ENCODE data around the gene SIGLEC12. TPM values are rescaled to one million over a fixed set of nuclear protein-coding genes. Genes with fewer than 3 reads are reported as not detected.
A peak's percentile ranks its signal among the peaks of the same experiment; 100 is the strongest.

Gene SIGLEC12
- total RNA-seq, 1 experiment from 2014 or later: not detected

DNA sequence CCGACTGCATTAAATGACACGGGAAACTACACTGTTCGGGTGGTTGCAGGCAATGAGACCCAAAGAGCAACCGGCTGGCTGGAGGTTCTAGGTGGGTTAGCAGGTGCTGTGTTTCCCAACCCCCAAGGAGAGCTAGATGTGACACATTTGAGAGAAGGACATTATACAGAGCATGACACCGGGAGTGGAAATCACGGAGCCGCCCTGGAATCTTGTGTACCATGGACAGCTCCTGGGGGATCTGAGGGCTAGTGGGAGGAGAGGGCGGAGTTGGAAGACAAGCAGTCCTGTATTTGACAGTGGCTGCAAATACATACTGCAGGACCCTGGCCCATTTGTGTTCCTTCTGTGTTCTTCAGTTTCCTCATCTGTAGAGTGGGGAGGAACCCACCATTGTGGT lies 21.0 kb downstream of the SIGLEC12 start:
- H3K4me1 ChIP-seq (ENCODE audit: control insufficient read depth, insufficient read depth, low read length): no peaks in the 10 kb centered on the region
- H3K4me3 ChIP-seq (ENCODE audit: low read depth in 2 of 2, low read length in 2 of 2): no peak overlapping the region
- no peaks in the 10 kb centered on the region for H3K9me3 ChIP-seq (ENCODE audit: control insufficient read depth, insufficient read depth, low read depth, low read length)
- DNase-seq (ENCODE audit: low read depth, low spot score) (no peak), ATAC-seq (no peak)
- BruUV-seq (replicated peaks): no TSS peak
- TF ChIP-seq TCF7L2 (IDR thresholded peaks at IDR 0.05; ENCODE audit: low read depth, low read length): no peak
- TF ChIP-seq POLR2AphosphoS5 (IDR thresholded peaks at IDR 0.05; ENCODE audit: low read depth, low read length): no peak
- TF ChIP-seq, protein P1, sequence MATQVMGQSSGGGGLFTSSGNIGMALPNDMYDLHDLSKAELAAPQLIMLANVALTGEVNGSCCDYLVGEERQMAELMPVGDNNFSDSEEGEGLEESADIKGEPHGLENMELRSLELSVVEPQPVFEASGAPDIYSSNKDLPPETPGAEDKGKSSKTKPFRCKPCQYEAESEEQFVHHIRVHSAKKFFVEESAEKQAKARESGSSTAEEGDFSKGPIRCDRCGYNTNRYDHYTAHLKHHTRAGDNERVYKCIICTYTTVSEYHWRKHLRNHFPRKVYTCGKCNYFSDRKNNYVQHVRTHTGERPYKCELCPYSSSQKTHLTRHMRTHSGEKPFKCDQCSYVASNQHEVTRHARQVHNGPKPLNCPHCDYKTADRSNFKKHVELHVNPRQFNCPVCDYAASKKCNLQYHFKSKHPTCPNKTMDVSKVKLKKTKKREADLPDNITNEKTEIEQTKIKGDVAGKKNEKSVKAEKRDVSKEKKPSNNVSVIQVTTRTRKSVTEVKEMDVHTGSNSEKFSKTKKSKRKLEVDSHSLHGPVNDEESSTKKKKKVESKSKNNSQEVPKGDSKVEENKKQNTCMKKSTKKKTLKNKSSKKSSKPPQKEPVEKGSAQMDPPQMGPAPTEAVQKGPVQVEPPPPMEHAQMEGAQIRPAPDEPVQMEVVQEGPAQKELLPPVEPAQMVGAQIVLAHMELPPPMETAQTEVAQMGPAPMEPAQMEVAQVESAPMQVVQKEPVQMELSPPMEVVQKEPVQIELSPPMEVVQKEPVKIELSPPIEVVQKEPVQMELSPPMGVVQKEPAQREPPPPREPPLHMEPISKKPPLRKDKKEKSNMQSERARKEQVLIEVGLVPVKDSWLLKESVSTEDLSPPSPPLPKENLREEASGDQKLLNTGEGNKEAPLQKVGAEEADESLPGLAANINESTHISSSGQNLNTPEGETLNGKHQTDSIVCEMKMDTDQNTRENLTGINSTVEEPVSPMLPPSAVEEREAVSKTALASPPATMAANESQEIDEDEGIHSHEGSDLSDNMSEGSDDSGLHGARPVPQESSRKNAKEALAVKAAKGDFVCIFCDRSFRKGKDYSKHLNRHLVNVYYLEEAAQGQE (IDR thresholded peaks at IDR 0.05; ENCODE audit: insufficient read depth in 1 of 2, low read depth in 2 of 2, low read length in 1 of 2): peak; percentile 85 to 86
- TF ChIP-seq SIN3A (IDR thresholded peaks at IDR 0.05; ENCODE audit: borderline replicate concordance, insufficient read depth, low read depth, low read length): no peak
- in situ Hi-C loops (cut with HindIII; ENCODE audit: low pct_unique_long_range_greater_than_20kb, low sequenced_read_pairs): no loop called here
- ChIA-PET POLR2A (no interaction called here), CTCF (interaction anchor here (1.1 kb wide), 1 partner anchor 174 kb away, joined by 3 read pairs; no protein-coding TSS in a partner anchor)
- H3K27ac ChIP-seq (ENCODE audit: low read length): no peak overlapping the region
- no peaks in the 10 kb centered on the region for H3K27me3 ChIP-seq (ENCODE audit: control insufficient read depth, insufficient read depth, low read length)
- no peaks in the 10 kb centered on the region for H3K36me3 ChIP-seq (ENCODE audit: control insufficient read depth, insufficient read depth, low read length)
- intact Hi-C loops (cut with micrococcal nuclease; ENCODE audit: unreplicated experiment): no loop called here

DNA sequence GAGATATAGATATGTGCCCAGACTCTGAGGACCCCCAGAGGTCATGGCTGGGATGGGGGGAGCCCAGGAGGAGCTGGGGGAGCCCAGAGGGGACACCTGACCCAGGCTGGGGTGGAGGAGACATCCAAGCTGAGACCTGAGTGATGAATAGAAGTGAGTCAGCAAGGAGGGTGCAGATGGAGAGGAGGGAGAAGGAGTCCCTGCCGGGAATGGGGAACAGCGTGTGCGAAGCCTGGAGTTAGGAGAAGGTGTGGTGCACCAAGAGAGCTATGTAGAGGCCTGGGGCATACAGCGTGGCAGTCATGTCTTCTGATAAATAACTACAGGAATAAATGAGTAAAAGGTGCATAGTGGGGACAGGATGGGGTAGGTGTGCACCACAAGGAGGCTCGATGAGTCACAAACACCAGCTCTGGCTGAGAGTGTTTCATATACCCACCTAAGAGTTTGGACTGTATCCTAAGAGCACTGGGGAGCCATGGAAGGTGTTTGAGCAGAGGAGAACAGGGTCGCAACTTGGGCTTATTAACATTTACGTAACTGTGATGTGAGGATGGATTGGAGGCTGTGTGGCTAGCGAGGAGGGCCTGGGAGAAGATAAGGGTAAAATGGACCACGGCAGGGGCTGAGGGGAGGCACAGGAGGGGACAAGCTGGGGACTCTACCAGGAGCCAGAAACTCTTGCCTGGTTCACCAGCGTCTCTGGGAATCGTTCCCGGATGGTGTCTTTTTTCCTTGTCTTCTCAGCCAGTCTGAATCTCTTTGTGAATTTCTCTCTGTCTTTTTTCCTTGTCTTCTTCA lies 21.9 kb downstream of the SIGLEC12 start:
- CTCF ChIA-PET: no interaction called here
- no peak for TF ChIP-seq TCF7L2 (IDR thresholded peaks at IDR 0.05; ENCODE audit: low read depth, low read length)
- no peak for TF ChIP-seq POLR2AphosphoS5 (IDR thresholded peaks at IDR 0.05; ENCODE audit: low read depth, low read length)
- TF ChIP-seq, protein P2, sequence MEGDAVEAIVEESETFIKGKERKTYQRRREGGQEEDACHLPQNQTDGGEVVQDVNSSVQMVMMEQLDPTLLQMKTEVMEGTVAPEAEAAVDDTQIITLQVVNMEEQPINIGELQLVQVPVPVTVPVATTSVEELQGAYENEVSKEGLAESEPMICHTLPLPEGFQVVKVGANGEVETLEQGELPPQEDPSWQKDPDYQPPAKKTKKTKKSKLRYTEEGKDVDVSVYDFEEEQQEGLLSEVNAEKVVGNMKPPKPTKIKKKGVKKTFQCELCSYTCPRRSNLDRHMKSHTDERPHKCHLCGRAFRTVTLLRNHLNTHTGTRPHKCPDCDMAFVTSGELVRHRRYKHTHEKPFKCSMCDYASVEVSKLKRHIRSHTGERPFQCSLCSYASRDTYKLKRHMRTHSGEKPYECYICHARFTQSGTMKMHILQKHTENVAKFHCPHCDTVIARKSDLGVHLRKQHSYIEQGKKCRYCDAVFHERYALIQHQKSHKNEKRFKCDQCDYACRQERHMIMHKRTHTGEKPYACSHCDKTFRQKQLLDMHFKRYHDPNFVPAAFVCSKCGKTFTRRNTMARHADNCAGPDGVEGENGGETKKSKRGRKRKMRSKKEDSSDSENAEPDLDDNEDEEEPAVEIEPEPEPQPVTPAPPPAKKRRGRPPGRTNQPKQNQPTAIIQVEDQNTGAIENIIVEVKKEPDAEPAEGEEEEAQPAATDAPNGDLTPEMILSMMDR (IDR thresholded peaks at IDR 0.05): no peak
- no peak for TF ChIP-seq SIN3A (IDR thresholded peaks at IDR 0.05; ENCODE audit: borderline replicate concordance, insufficient read depth, low read depth, low read length)
- TF ChIP-seq, protein P1 (IDR thresholded peaks at IDR 0.05; ENCODE audit: insufficient read depth in 1 of 2, low read depth in 2 of 2, low read length in 1 of 2): no peak
- no TSS peak for BruUV-seq (replicated peaks)
- no peak for DNase-seq (ENCODE audit: low read depth, low spot score)
- in situ Hi-C loops (cut with HindIII; ENCODE audit: low pct_unique_long_range_greater_than_20kb, low sequenced_read_pairs): no loop called here
- Histone ChIP-seq H3K4me3 (ENCODE audit: low read depth in 2 of 2, low read length in 2 of 2) (no peak overlapping the region), H3K9me3 (ENCODE audit: control insufficient read depth, insufficient read depth, low read depth, low read length) (no peaks in the 10 kb centered on the region), H3K27me3 (ENCODE audit: control insufficient read depth, insufficient read depth, low read length) (no peaks in the 10 kb centered on the region), H3K27ac (ENCODE audit: low read length) (no peak overlapping the region), H3K36me3 (ENCODE audit: control insufficient read depth, insufficient read depth, low read length) (no peaks in the 10 kb centered on the region), H3K4me1 (ENCODE audit: control insufficient read depth, insufficient read depth, low read length) (no peaks in the 10 kb centered on the region)
- POLR2A ChIA-PET: no interaction called here
- ATAC-seq: no peak
- intact Hi-C loops (cut with micrococcal nuclease; ENCODE audit: unreplicated experiment): no loop called here

Data from Panc1 (cell line).